ENCODE results near the gene KRT86. TPM values are rescaled to one million over a fixed set of nuclear protein-coding genes. Genes with fewer than 3 reads are reported as not detected.
A peak's percentile ranks its signal among the peaks of the same experiment; 100 is the strongest.

Gene KRT86
- total and polyA plus RNA-seq, 8 donors = 0.07 to 1.7 (median 0.24) TPM; not detected in 1

GRCh38 chr12:52324153-52324444, 49.7 kb downstream of the KRT86 start:
- no peak for ATAC-seq
- H3K4me3 ChIP-seq = no peak overlapping the region
- H3K27me3 ChIP-seq = peaks cover 5 to 62% of the 10 kb centered on the region in 2 donors
- H3K36me3 ChIP-seq = no peaks in the 10 kb centered on the region
- TF ChIP-seq CTCF (IDR thresholded peaks at IDR 0.05) = no peak
- H3K9me3 ChIP-seq = no peaks in the 10 kb centered on the region
- intact Hi-C loops (cut with DNase I) = loop anchor here in 1 of 2 donors (5.0 kb wide), 1 partner anchor 167 kb away; no protein-coding TSS in a partner anchor
- no peak overlapping the region for H3K27ac ChIP-seq
- DNase-seq = no peak
- no peaks in the 10 kb centered on the region for H3K4me1 ChIP-seq

- peak in 2 of 4 donors; percentile 70 to 81 for DNase-seq
- no peaks in the 10 kb centered on the region for H3K9me3 ChIP-seq
- H3K36me3 ChIP-seq = no peaks in the 10 kb centered on the region
- H3K27ac ChIP-seq = no peak overlapping the region
- H3K4me3 ChIP-seq = no peak overlapping the region
- intact Hi-C loops (cut with DNase I) = no loop called here
- H3K4me1 ChIP-seq = no peaks in the 10 kb centered on the region
- ATAC-seq = peak; percentile 99
- H3K27me3 ChIP-seq = peaks cover 0 to 31% of the 10 kb centered on the region in 2 donors
- peak; percentile 78 for TF ChIP-seq CTCF (IDR thresholded peaks at IDR 0.05)
Observed at GRCh38 chr12:52327052-52327829, 52.8 kb downstream of the KRT86 start.

GRCh38 chr12:52327830-52328500, 53.5 kb downstream of the KRT86 start:
- H3K4me1 ChIP-seq = no peaks in the 10 kb centered on the region
- H3K27ac ChIP-seq = no peak overlapping the region
- intact Hi-C loops (cut with DNase I) = no loop called here
- H3K36me3 ChIP-seq = no peaks in the 10 kb centered on the region
- peaks cover 0 to 26% of the 10 kb centered on the region in 2 donors for H3K27me3 ChIP-seq
- DNase-seq = no peak
- no peak for TF ChIP-seq CTCF (IDR thresholded peaks at IDR 0.05)
- no peaks in the 10 kb centered on the region for H3K9me3 ChIP-seq
- H3K4me3 ChIP-seq = no peak overlapping the region
- no peak for ATAC-seq

GRCh38 chr12:52331039-52331438, 56.6 kb downstream of the KRT86 start:
- DNase-seq = no peak
- H3K27ac ChIP-seq = no peak overlapping the region
- no peak overlapping the region for H3K4me3 ChIP-seq
- TF ChIP-seq CTCF (IDR thresholded peaks at IDR 0.05) = no peak
- H3K4me1 ChIP-seq = no peaks in the 10 kb centered on the region
- peaks cover 0 to 3% of the 10 kb centered on the region in 2 donors for H3K9me3 ChIP-seq
- no peak for ATAC-seq
- intact Hi-C loops (cut with DNase I) = no loop called here
- peaks cover 0 to 20% of the 10 kb centered on the region in 2 donors for H3K27me3 ChIP-seq
- H3K36me3 ChIP-seq = no peaks in the 10 kb centered on the region

- ATAC-seq = no peak
- Histone ChIP-seq H3K4me3 (no peak overlapping the region), H3K27ac (no peak overlapping the region), H3K9me3 (peaks cover 0 to 3% of the 10 kb centered on the region in 2 donors), H3K36me3 (no peaks in the 10 kb centered on the region), H3K27me3 (peaks cover 0 to 20% of the 10 kb centered on the region in 2 donors), H3K4me1 (no peaks in the 10 kb centered on the region)
- no peak for TF ChIP-seq CTCF (IDR thresholded peaks at IDR 0.05)
- DNase-seq = no peak
- intact Hi-C loops (cut with DNase I) = no loop called here
Observed at GRCh38 chr12:52331833-52332232, 57.4 kb downstream of the KRT86 start.

All from left lung (tissue), 10 donors.